Panc1 (cell line): ENCODE results near the gene CMIP.

ENCODE experiments used
- TF ChIP-seq, protein P1 (sequence below): fragments of 450-650 bp; IDR thresholded peaks from 2 replicates; pipeline ENCODE4 v1.5.1; 2017; ENCODE audit warnings: mild to moderate bottlenecking
- TF ChIP-seq, protein P2 (sequence below), 2 experiments: IDR thresholded peaks; 2 replicates each; pipeline ENCODE4 v1.6.1; 2011 to 2012; ENCODE audit warnings: low read depth in 2 of 2, control low read depth in 1 of 2, low read length in 1 of 2, mild to moderate bottlenecking in 1 of 2, moderate library complexity in 1 of 2; ENCODE audit not compliant: insufficient read depth in 1 of 2

DNA sequence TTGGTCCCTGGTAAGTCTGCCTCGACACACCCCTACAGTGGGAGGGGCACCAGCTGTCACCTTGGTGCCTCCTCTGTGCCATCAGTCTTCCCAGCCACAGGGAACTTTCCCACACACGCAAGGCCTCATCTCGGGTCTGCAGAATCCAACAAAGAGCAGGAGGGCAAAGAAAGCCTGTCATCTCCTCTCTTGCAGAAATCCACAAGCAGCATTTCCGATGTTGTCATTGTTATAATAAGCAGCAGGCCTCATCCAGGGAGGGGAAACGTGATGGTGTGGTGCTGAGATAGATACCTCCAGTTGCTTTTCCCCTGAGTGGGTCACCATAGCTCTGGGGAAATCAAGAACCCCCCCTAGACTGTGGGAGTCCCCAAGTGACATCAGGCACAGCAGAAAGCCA lies 110.4 kb downstream of the CMIP start:
- TF ChIP-seq, protein P1, sequence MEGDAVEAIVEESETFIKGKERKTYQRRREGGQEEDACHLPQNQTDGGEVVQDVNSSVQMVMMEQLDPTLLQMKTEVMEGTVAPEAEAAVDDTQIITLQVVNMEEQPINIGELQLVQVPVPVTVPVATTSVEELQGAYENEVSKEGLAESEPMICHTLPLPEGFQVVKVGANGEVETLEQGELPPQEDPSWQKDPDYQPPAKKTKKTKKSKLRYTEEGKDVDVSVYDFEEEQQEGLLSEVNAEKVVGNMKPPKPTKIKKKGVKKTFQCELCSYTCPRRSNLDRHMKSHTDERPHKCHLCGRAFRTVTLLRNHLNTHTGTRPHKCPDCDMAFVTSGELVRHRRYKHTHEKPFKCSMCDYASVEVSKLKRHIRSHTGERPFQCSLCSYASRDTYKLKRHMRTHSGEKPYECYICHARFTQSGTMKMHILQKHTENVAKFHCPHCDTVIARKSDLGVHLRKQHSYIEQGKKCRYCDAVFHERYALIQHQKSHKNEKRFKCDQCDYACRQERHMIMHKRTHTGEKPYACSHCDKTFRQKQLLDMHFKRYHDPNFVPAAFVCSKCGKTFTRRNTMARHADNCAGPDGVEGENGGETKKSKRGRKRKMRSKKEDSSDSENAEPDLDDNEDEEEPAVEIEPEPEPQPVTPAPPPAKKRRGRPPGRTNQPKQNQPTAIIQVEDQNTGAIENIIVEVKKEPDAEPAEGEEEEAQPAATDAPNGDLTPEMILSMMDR = no peak
- TF ChIP-seq, protein P2, sequence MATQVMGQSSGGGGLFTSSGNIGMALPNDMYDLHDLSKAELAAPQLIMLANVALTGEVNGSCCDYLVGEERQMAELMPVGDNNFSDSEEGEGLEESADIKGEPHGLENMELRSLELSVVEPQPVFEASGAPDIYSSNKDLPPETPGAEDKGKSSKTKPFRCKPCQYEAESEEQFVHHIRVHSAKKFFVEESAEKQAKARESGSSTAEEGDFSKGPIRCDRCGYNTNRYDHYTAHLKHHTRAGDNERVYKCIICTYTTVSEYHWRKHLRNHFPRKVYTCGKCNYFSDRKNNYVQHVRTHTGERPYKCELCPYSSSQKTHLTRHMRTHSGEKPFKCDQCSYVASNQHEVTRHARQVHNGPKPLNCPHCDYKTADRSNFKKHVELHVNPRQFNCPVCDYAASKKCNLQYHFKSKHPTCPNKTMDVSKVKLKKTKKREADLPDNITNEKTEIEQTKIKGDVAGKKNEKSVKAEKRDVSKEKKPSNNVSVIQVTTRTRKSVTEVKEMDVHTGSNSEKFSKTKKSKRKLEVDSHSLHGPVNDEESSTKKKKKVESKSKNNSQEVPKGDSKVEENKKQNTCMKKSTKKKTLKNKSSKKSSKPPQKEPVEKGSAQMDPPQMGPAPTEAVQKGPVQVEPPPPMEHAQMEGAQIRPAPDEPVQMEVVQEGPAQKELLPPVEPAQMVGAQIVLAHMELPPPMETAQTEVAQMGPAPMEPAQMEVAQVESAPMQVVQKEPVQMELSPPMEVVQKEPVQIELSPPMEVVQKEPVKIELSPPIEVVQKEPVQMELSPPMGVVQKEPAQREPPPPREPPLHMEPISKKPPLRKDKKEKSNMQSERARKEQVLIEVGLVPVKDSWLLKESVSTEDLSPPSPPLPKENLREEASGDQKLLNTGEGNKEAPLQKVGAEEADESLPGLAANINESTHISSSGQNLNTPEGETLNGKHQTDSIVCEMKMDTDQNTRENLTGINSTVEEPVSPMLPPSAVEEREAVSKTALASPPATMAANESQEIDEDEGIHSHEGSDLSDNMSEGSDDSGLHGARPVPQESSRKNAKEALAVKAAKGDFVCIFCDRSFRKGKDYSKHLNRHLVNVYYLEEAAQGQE (IDR thresholded peaks at IDR 0.05; ENCODE audit: insufficient read depth in 1 of 2, low read depth in 2 of 2, low read length in 1 of 2) = no peak
